HG02943 (cell line): ENCODE data around the gene EMC9.

ENCODE experiments used
- ATAC-seq: cut with Tn5 transposase; IDR thresholded peaks from one replicate; pipeline ENCODE4 v1.9.1; 2021; ENCODE audit warnings: mild to moderate bottlenecking, low read depth, moderate library complexity; ENCODE audit not compliant: unreplicated experiment

Gene EMC9

DNA sequence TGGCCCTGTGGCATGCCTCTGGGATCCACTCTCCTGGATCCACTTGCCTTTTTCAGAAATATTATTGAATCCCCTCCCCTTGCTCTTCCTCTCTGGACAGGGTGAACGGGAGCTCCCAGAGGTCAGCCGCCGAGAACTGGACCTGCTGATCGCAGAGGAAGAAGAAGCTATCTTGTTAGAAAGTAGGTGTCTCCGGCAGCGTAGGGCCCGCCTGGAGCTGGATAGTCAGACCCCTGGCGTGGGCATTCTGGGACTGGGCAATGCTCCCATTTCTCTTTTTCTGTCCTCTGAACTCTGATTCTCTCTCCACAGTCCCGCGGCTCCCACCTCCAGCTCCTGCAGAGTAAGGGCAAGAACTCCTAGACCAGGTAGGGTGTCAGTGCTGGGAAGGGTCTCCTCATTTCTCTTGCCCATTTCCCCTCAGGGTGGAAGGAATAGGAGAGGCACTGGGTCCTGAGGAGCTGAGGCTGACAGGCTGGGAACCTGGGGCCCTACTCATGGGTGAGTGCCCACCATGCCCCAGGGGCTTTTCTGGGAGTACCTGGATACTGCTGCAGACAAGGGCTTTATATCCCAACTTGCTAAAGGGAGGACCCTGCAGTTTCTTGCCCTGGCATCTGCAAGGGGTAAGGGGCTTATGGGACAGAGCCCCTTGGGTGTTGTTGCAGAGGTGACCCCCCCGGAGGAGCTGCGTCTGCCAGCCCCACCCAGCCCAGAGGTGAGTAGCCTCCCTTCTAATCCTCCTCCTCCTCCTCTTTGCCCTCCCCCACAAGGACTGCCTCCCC is 35.8 kb upstream of the EMC9 start:
- no peak for ATAC-seq

- no peak for ATAC-seq
Observed at GRCh38 chr14:24176599-24176998, 35.2 kb upstream of the EMC9 start.

- no peak for ATAC-seq
Observed at GRCh38 chr14:24172871-24173281, 31.5 kb upstream of the EMC9 start.

DNA sequence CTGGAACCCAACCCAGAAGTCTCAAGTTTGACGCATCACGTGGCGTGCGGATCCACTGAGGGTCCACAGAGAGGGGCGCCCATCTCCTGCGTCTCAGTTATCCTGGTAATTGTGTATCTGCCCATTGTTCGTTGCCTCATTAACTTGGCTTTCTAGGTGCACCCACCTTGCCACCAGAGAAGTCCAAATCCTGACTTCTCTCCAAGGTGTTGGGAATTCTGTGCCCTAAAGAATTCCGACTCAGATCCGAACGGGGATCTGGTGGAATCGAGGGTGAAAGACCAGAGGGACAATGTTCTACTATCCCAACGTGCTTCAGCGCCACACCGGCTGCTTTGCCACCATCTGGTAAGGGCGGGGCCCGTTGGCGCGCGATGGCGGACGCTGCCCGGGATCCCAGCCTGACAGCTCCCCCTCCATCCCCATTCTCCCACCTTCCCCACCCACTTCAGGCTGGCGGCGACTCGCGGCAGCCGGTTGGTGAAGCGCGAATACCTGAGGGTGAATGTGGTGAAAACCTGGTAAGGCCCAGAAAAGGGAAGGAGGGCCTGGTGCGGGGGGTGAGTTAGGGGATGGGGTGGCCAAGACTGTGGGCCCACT is 31.0 kb upstream of the EMC9 start:
- ATAC-seq: no peak

- ATAC-seq: peak; percentile 81
Observed at GRCh38 chr14:24171422-24172260, 30.2 kb upstream of the EMC9 start, which contains the start of gene REC8. TSS of gene REC8 (plus strand) at chr14:24172080. CDS start at chr14:24172553, 473 bp downstream.

DNA sequence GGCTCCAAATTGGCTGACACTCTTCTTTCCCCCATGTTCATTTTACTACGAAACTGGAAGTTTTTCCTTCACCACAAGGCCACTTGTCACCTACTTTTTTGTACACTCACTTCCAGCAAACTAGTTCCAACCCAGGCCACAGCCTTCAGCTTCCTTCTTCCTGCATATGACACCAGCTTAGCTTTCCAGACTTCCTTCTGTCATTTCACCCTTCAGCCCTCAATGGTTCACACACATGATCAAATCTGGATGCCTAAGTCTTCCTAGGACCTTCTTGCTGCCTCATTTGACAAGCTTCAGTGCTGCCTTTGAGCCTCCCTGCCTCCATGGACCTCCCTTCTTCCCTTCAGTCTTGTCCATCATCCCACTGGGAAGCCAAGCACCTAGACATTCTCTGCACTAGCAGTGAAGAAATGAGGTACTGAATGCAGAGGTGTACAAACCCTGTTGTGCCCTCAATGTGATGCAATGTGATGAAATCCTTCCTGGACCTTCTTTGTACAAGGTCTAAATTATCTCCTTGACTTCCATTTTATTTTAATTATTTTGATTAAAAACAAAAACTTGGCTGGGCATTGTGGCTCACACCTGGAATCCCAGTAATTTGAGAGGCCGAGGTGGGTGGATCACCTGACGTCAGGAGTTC is 26.2 kb upstream of the EMC9 start:
- no peak for ATAC-seq

DNA sequence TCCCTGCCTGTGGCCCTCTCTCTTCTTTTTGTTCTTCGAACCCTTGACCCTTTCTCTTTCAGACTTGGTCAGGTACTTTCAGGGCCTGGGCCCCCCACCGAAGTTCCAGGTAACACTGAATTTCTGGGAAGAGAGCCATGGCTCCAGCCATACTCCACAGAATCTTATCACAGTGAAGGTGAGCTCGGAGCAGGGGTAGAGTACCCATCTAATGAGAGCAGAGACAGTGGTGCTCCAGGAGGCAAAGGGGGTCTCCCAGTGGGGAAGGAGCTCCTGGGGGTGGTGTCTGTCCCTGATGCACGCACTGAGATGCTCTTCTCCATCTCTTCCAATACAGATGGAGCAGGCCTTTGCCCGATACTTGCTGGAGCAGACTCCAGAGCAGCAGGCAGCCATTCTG is 24.4 kb upstream of the EMC9 start:
- no peak for ATAC-seq

- ATAC-seq: no peak
Observed at GRCh38 chr14:24164518-24164991, 23.2 kb upstream of the EMC9 start.

GRCh38 chr14:24162093-24162492 is 20.7 kb upstream of the EMC9 start:
- ATAC-seq: no peak

- ATAC-seq: peak; percentile 80
Observed at GRCh38 chr14:24160850-24161804, 19.7 kb upstream of the EMC9 start, which contains the start of gene IRF9. TSS of gene IRF9 (plus strand) at chr14:24161265. CDS start at chr14:24162145, 880 bp downstream.

- ATAC-seq: no peak
Observed at GRCh38 chr14:24160499-24160849, 19.1 kb upstream of the EMC9 start.

DNA sequence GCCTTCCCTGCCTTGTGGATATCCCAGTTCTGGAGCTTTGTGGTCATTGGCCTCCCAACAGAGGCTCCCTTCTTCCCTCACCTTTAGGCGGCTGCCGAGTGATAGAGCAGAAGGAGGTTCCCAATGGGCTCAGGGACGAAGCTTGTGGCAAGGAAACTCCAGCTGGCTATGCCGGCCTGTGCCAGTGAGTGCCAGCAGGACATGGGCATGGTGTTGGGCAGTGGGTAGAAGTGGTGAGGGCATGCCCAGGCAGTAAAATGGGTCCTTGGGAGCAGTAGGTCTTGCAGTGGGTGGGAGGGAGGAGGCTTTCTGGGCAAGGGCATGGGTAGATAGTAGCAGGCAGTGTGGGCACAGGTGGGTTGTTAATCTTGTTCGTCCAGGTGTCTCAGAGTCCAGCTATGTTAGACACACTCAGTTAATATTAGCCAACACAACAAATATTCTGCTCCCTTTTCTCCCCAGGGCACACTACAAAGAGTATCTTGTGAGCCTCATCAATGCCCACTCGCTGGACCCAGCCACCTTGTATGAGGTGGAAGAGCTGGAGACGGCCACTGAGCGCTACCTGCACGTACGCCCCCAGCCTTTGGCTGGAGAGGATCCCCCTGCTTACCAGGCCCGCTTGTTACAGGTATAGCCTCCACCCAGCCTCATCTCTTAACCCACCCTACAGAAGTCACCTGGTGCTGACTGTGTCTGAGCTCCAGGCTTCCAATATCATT is 18.5 kb upstream of the EMC9 start:
- no peak for ATAC-seq

- ATAC-seq: no peak
Observed at GRCh38 chr14:24157331-24157730, 15.9 kb upstream of the EMC9 start.

GRCh38 chr14:24156840-24157239 is 15.4 kb upstream of the EMC9 start:
- no peak for ATAC-seq

DNA sequence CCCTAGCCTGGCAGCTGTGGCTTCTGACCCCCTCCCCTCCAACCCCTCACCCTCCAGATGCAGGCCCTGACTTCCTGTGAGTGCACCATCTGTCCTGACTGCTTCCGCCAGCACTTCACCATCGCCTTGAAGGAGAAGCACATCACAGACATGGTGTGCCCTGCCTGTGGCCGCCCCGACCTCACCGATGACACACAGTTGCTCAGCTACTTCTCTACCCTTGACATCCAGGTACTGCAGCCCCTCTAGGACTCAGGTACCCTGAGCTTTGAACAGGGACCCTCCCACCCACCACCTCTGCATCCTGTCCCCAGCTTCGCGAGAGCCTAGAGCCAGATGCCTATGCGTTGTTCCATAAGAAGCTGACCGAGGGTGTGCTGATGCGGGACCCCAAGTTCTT is 13.7 kb upstream of the EMC9 start:
- no peak for ATAC-seq

GRCh38 chr14:24151404-24152080 is 10.2 kb upstream of the EMC9 start:
- no peak for ATAC-seq

DNA sequence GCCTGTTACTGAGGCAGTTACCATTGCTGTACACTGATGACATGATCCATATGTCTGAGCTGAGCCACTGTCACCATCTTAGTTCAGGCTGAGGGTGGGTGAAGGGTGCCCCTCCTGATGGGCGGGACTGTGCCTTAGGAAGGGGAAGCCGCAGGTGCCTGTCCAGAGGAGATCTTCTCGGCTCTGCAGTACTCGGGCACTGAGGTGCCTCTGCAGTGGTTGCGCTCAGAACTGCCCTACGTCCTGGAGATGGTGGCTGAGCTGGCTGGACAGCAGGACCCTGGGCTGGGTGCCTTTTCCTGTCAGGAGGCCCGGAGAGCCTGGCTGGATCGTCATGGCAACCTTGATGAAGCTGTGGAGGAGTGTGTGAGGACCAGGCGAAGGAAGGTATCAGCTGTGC is 9.6 kb upstream of the EMC9 start:
- no peak for ATAC-seq

- ATAC-seq: no peak
Observed at GRCh38 chr14:24150567-24150966, 9.2 kb upstream of the EMC9 start.
